PC-3 (cell line): Measurements from ENCODE around the gene TMEM232.

Experiments used
- CTCF ChIP-seq: fragments of 300-600 bp; sonication (generic); conservative IDR thresholded peaks from 2 replicates; pipeline ENCODE4 v1.5.1; 2017; ENCODE audit warnings: antibody characterized with exemption, low read depth, mild to moderate bottlenecking, low read length
- EZH2 ChIP-seq: fragments of 300-600 bp; sonication (generic); IDR thresholded peaks from one replicate; pipeline ENCODE4 v1.6.1; 2017; ENCODE audit warnings: antibody characterized with exemption, mild to moderate bottlenecking, low read length; ENCODE audit not compliant: unreplicated experiment
- EZH2phosphoT487 ChIP-seq: fragments of 300-600 bp; sonication (generic); IDR thresholded peaks from 2 replicates; pipeline ENCODE4 v1.6.1; 2018; ENCODE audit warnings: mild to moderate bottlenecking, antibody characterized with exemption, low read length, borderline replicate concordance

- TF ChIP-seq CTCF (no peak), EZH2phosphoT487 (no peak), EZH2 (no peak)
Observed at GRCh38 chr5:110561510-110561909, 165.0 kb downstream of the TMEM232 start.
